NCI-H460 (cell line): ENCODE data around the gene MAN1A2. TPM values are rescaled to one million over a fixed set of nuclear protein-coding genes. Genes with fewer than 3 reads are reported as not detected.

ENCODE experiments used
- DNase-seq: peaks from one replicate; pipeline ENCODE4 v3.0.0-alpha.2; 2016; ENCODE audit warnings: low read depth; ENCODE audit errors: extremely low read depth
- total RNA-seq: library from RNA; depleted of rRNA; stranded (reverse); fragments of >200 nt; shearing (Covaris generic); gene quantifications from 2 replicates; pipeline ENCODE4 v1.2.3, GENCODE V29; 2014

The MAN1A2 gene
- total RNA-seq, 1 experiment from 2014 or later, result 24.3 TPM

DNA sequence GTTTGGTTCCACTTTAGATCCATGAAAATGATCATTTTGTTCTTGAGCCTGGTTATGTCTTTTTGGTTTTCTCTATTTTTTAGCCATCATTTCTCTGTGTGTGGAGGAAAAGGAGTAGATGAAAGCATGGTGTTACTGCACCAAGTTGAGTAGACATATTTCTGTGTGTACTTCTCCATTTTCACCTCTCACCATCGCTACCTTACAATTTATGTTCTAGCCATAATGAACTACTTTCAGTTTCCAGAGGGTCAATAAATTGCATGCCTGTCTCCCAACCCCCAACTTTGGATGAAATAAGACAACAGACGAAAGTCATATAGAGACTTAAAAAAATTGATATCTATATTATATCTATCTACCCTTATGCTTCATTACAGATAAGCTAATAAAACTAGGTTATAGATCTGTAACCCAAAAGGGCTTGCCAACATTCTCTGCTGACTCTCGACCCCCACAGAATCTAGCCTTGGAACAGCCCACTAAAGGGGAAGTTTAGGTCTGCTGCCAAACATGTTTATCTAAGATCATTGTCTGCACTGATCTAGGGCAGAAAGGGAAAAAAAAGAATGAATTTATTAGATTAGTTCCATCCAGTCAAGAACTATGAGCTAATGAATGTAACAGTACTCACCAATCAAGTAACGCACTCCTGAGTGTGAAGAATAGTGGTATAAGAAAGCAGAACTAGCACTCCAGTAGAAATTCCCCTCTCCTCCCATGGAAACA is 7.5 kb upstream of the MAN1A2 start:
- DNase-seq, result no peak

- DNase-seq, result no peak
Measured at GRCh38 chr1:117362986-117363385, 4.3 kb upstream of the MAN1A2 start.

DNA sequence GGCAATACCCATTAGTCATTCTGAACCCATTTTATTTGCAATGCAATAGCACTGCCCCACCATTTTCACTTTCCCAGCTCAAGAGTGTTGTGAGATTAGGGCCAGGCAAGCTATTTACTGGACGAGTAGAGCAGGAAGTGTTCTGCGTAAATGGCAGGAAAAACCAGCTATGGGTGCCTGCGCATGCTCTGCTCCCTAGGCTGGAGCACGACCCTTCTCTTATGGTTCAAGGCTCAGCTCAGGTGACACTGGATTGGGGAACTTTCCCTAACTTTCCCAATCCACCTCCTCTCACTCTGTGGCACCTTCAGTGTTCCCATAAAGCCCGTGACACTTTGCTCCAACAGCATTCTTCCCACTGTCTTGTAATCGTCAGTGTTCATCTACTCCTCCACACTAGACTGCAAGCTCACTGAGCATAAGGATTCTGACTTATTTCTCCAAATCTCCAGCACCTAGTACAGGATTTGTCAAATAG is 3.6 kb upstream of the MAN1A2 start:
- DNase-seq, result no peak

GRCh38 chr1:117364240-117364639 is 3.0 kb upstream of the MAN1A2 start:
- no peak for DNase-seq

DNA sequence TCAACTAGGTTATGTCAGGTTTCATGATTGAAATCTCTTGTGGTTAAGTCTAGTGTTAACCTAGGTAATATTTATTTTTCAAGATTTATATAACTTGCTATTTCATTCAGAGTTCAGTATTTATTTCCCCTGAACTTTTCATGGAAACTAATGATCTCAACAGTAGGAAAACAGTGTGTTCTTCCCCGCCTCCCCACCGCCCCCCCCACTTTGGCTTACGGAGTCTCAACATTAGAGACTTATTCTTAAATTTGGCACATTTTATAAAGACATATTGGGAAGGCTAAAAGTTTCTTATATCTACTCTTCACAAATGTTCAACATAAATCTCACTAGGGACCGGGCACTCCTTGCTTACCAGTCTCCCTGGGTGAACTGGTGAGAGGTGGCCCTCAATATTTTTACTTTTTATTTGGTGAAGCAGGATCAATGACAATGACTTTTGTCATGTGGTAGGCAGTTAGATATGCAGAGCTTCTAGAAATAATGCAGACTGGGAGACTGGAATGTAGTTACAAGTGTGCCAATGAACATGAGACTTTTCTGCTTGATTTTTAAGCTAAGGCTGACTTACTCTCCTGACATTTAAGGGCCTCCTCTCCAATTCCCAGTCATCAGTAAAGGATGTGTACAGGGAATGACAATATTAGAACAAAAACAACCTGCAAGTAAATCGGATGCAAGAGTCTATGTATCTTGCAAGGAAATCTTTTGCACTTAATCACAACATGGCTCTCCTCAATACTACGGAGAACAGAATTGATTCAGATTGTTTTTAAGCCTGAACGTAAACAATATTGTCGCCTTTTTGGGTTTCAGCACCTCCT is 1.7 kb upstream of the MAN1A2 start:
- DNase-seq, result no peak

DNA sequence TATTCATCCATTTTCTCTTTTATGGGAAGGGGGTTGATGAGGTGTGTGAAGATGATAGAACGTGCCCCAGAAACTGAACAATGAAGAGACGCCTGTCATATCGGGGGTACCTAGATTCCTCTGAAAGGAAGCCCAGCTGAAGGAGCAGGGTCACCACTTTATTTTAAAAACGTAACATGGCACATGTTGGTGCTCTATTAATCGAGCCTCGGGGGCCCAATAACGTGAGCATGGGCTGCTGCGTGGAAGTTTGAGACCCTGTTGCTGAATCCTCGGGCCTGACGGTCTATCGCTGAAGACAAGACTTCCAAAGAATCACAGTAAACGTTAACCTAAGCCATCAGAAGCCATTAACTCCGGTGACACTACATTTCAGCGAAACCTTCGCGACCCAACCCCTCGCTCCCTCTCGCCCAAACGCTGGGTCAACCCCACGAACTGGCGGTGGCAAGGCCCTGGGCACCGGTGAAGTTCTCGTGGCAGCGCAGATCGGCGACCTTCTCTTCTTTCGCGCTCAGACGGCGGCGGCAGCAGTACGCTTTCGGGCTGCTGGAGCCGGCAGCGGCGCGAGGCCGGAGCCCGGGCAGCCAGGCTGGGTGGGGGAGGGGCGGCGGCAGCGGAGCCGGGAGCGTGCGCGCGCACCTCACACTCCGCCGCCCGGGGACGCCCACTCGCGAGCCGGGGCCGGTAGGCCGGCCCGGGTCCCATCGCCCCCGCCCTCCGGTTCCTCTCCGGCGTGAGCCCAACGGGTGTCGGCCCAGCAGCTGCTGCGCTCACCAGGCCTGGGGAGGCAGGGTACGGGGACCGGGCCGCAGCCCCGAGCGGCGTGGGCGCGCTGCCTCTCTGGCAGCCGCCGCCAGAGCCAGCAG is 838 bp upstream of the MAN1A2 start:
- DNase-seq, result peak; percentile 61

- no peak for DNase-seq
Measured at GRCh38 chr1:117368116-117369108, 1.2 kb downstream of the MAN1A2 start.

DNA sequence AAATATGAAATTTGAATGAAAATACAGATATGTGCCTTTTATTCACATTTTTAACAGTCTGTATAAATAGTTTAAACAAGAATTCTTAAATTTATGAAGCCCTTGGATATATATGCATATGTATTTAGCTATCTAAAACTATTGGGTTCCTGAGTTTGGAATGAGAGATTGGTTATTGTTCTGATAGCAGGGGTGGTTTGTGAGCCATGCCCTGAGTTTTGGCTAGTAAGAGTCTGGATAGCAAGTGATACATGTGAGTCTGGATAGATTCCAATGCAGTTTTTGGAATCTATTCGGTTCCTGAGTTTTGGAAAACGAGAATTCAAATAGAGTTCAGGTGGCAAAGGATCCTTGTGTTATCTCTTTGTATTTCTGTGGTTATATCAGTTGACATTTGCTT is 2.8 kb downstream of the MAN1A2 start:
- no peak for DNase-seq

DNA sequence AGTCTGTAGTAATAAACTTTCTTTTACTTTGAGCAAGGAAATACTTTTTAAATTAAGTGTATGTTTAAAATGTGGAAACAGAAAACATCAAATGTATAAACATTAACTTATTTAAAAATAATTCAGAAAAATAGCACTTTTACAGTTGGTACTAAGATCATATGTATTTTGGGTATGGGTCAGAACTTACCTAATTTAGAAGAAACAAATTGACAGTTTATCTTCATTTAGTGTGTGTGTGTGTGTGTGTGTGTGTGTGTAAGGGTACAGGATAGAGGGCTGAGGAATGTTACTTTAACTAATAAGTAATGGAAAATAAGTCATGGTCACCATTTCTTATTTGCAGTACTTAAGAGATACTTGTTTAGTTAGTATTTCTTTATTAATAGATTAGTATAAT is 3.3 kb downstream of the MAN1A2 start:
- DNase-seq, result no peak

GRCh38 chr1:117371441-117372151 is 4.3 kb downstream of the MAN1A2 start:
- DNase-seq, result no peak

- DNase-seq, result no peak
Measured at GRCh38 chr1:117372863-117373412, 5.7 kb downstream of the MAN1A2 start.

DNA sequence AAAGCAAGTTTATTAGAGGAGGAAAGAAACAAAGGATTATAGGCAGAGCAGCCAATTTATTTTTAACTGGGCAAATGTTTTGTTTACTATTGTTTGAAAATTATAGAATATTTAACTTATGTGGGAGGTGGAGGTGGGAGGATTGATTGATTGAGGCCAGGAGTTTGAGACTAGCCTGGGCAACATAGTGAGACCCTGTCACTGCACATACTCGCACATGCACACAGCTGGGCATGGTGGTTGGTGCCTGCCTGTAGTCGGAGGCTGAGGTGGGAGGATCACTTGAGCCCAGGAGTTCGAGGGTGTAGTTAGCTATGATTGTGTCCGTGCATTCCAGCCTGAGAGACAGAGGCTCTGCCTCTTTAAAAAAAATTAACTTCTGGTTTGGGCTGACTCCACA is 6.7 kb downstream of the MAN1A2 start:
- DNase-seq, result no peak

DNA sequence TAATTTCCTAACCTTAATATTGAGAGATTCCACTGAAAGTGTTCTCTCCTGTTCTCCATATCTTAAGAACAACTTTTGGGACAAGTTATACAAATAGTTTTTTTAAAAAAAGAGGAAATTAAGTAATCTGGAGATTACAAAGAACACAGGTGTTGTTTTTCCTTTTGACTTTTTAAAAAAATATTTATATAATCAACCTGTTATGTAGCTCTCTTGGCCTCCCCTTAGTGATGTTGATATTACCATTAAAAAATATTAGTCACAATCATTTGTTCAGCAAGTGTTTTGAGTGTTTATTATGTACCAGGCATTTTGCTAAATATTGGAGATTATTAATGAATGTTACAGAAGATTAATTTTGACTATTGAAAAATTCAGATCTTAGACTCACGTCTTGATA is 8.1 kb downstream of the MAN1A2 start:
- no peak for DNase-seq

GRCh38 chr1:117387060-117387633 is 19.9 kb downstream of the MAN1A2 start:
- DNase-seq, result no peak

- DNase-seq, result no peak
Measured at GRCh38 chr1:117388328-117388727, 21.1 kb downstream of the MAN1A2 start.

DNA sequence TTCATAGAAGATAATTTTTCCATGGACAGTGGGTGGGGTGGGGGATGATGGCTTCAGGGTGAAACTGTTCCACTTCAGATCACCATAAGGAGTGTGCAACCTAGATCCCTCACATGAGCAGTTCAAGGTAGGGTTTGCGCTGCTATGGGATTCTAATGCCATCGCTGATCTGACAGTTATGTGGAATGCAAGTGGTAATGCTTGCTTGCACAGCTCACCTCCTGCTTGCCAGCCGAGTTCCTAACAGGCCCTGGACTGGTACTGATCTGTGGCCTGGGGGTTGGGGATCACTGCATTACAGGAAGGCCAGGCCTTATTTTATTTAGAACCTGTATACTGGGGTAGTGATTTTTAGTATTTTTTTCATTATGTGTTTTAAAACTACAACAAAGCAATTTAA is 22.0 kb downstream of the MAN1A2 start:
- DNase-seq, result no peak

DNA sequence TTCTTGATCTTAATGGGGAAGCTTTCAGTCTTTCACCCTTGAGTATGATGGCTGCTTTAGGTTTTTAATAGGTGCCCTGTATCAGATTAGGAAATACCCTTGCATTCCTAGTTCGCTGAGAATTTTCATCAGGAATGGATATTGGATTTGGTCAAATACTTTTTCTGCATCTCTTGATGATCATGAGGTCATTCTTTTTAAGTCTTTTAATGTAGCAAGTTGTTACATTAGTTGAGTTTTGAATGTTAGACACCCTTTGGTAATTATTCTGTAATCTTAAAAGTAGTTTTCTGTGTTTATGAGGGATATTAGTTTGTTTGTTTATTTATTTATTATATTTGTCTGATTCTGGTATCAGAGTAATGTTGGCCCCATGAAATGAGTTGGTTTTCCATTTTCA is 22.5 kb downstream of the MAN1A2 start:
- DNase-seq, result no peak

DNA sequence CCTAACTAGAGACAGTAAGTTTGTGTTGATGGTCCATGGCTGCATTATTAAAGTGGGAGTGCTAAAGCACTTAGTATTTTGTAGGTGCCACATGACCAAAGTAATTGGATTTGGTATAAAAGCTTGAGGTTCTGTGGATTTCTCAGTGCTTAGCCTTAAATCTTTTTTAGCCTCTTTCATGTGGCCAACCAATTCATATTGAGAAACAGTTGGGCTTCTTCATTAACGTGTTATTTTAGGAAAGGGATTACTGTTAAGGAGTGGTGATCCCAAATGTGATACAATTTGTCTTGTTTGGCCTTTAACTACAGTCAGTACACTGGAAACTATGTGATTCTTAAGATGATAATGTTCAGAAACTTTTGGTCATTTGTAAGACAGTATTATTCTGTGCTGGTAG is 25.5 kb downstream of the MAN1A2 start:
- DNase-seq, result no peak

DNA sequence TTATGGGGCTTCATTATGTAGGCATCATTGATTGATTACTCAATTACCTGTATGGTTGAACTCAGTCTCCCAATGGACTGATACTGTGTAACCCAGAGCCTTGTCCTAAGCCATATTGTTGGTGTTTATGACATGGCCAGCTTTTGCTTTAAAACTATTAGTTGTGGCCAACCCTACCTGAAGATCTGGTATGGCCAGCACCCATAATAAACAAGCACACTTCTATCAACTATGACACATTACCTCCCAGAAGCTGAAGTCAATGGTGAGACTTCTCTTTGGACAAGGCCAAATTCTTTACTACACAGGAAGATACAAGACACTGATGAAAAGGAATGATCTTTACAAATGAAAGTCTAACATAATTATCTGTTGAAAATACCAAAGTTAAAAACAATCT is 28.8 kb downstream of the MAN1A2 start:
- no peak for DNase-seq
